DOHH2 (cell line): Measurements from ENCODE around the gene BBS2.

ENCODE experiments used
- H3F3A ChIP-seq: fragments of 200-600 bp; sonication (generic), shearing (Covaris generic); 2 replicates; pipeline ENCODE4 v1.6.0; 2016; ENCODE audit warnings: antibody characterized with exemption, mild to moderate bottlenecking; ENCODE audit not compliant: control insufficient read depth, insufficient read depth
- H3K27ac ChIP-seq: fragments of 200-600 bp; sonication (generic); 2 replicates; pipeline ENCODE4 v1.5.1; 2014; ENCODE audit warnings: low read depth, mild to moderate bottlenecking, low read length, moderate library complexity
- H3K27me3 ChIP-seq: fragments of 200-600 bp; sonication (generic); 2 replicates; pipeline ENCODE4 v1.6.1; 2014; ENCODE audit warnings: mild to moderate bottlenecking, low read length, mixed read lengths; ENCODE audit not compliant: control insufficient read depth
- H3K36me3 ChIP-seq: fragments of 200-600 bp; sonication (generic); 2 replicates; pipeline ENCODE4 v1.6.1; 2014; ENCODE audit warnings: mild to moderate bottlenecking, low read length, moderate library complexity, mixed read lengths; ENCODE audit not compliant: control insufficient read depth
- H3K4me1 ChIP-seq: fragments of 200-600 bp; sonication (generic); 2 replicates; pipeline ENCODE4 v1.6.1; 2014; ENCODE audit warnings: mild to moderate bottlenecking, low read length, mixed read lengths; ENCODE audit not compliant: control insufficient read depth
- H3K4me2 ChIP-seq: fragments of 200-600 bp; sonication (generic); 2 replicates; pipeline ENCODE4 v1.6.0; 2014; ENCODE audit warnings: mild to moderate bottlenecking, low read length, moderate library complexity
- H3K4me3 ChIP-seq: fragments of 200-600 bp; sonication (generic); 2 replicates; pipeline ENCODE4 v1.5.1; 2014; ENCODE audit warnings: mild to moderate bottlenecking, low read length, mixed read lengths
- H3K79me2 ChIP-seq: fragments of 200-600 bp; sonication (generic); 2 replicates; pipeline ENCODE4 v1.6.1; 2014; ENCODE audit warnings: mild to moderate bottlenecking, low read length, mixed read lengths; ENCODE audit not compliant: control insufficient read depth
- H3K9me2 ChIP-seq: fragments of 200-600 bp; sonication (generic); replicated peaks from 2 replicates; pipeline ENCODE4 v1.6.1; 2014; ENCODE audit warnings: mild to moderate bottlenecking, low read length, mixed read lengths; ENCODE audit not compliant: control insufficient read depth
- H3K9me3 ChIP-seq: fragments of 200-600 bp; sonication (generic); 2 replicates; pipeline ENCODE4 v1.6.1; 2014; ENCODE audit warnings: antibody characterized with exemption, low read length, mixed read lengths; ENCODE audit not compliant: control insufficient read depth, insufficient read depth
- H4K20me1 ChIP-seq: fragments of 200-600 bp; sonication (generic); 2 replicates; pipeline ENCODE4 v1.6.0; 2014; ENCODE audit warnings: low read depth, mild to moderate bottlenecking, antibody characterized with exemption, low read length, moderate library complexity; ENCODE audit not compliant: control insufficient read depth, insufficient read depth
- CTCF ChIP-seq: fragments of 200-600 bp; sonication (generic); IDR thresholded peaks from one replicate; pipeline ENCODE4 v1.5.1; 2014; ENCODE audit warnings: antibody characterized with exemption, mild to moderate bottlenecking, low read depth, low read length; ENCODE audit not compliant: poor library complexity, severe bottlenecking
- EZH2phosphoT487 ChIP-seq: fragments of 200-600 bp; sonication (generic); IDR thresholded peaks from 2 replicates; pipeline ENCODE4 v1.6.1; 2017; ENCODE audit warnings: borderline replicate concordance, mild to moderate bottlenecking, antibody characterized with exemption, low read length, moderate library complexity, mixed read lengths

Gene BBS2

GRCh38 chr16:56560447-56560846 is 40.6 kb upstream of the BBS2 start:
- no peaks in the 10 kb centered on the region for H3K36me3 ChIP-seq
- no peaks in the 10 kb centered on the region for H4K20me1 ChIP-seq
- no peaks in the 10 kb centered on the region for H3K4me1 ChIP-seq
- no peaks in the 10 kb centered on the region for H3K9me2 ChIP-seq
- no peaks in the 10 kb centered on the region for H3K9me3 ChIP-seq
- H3F3A ChIP-seq, result no peaks in the 10 kb centered on the region
- no peaks in the 10 kb centered on the region for H3K79me2 ChIP-seq
- no peak overlapping the region for H3K4me3 ChIP-seq
- no peak for TF ChIP-seq CTCF
- no peak for TF ChIP-seq EZH2phosphoT487
- H3K27me3 ChIP-seq, result peaks cover 8% of the 10 kb centered on the region; the same call in 1 of the 2 replicates
- no peak overlapping the region for H3K4me2 ChIP-seq
- H3K27ac ChIP-seq, result no peak overlapping the region

GRCh38 chr16:56559109-56559508 is 39.3 kb upstream of the BBS2 start:
- H3K4me2 ChIP-seq, result no peak overlapping the region
- H3K27me3 ChIP-seq, result peaks cover 15% of the 10 kb centered on the region; the same call in 1 of the 2 replicates
- no peaks in the 10 kb centered on the region for H3K9me2 ChIP-seq
- H3K4me3 ChIP-seq, result no peak overlapping the region
- H3K9me3 ChIP-seq, result no peaks in the 10 kb centered on the region
- H3F3A ChIP-seq, result no peaks in the 10 kb centered on the region
- H4K20me1 ChIP-seq, result no peaks in the 10 kb centered on the region; the same call in 1 of the 2 replicates
- no peaks in the 10 kb centered on the region for H3K79me2 ChIP-seq
- H3K27ac ChIP-seq, result no peak overlapping the region
- TF ChIP-seq EZH2phosphoT487, result no peak
- TF ChIP-seq CTCF, result no peak
- no peaks in the 10 kb centered on the region for H3K36me3 ChIP-seq
- no peaks in the 10 kb centered on the region for H3K4me1 ChIP-seq

GRCh38 chr16:56558024-56558747 is 38.4 kb upstream of the BBS2 start:
- Histone ChIP-seq H3K36me3 (no peaks in the 10 kb centered on the region), H3F3A (no peaks in the 10 kb centered on the region), H3K27me3 (peaks cover 15% of the 10 kb centered on the region; the same call in 1 of the 2 replicates), H3K4me2 (no peak overlapping the region), H3K4me1 (no peaks in the 10 kb centered on the region), H4K20me1 (no peaks in the 10 kb centered on the region; the same call in 1 of the 2 replicates), H3K9me3 (no peaks in the 10 kb centered on the region), H3K79me2 (no peaks in the 10 kb centered on the region), H3K4me3 (no peak overlapping the region), H3K9me2 (no peaks in the 10 kb centered on the region), H3K27ac (no peak overlapping the region)
- TF ChIP-seq EZH2phosphoT487 (no peak), CTCF (no peak)
